HG03175 (cell line): Measurements from ENCODE around the gene NUDT16.

Experiments used
- ATAC-seq: cut with Tn5 transposase; IDR thresholded peaks from one replicate; pipeline ENCODE4 v1.9.1; 2021; ENCODE audit warnings: mild to moderate bottlenecking, moderate library complexity; ENCODE audit not compliant: unreplicated experiment

NUDT16 gene

DNA sequence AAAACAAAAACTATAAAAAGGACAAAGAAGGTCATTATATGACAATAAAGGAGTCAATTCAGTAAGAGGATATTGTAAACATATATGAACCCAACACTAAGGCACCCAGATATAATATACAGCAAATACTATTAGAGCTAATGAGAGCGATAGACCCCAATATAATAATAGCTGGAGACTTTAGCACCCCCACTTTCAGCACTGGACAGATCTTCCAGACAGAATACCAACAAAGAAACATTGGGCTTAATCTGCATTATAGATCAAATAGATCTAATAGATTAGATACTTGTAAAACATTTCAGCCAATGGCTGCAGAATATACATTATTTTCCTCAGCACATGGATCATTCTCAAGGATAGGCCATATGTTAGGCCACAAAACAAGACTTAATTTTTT lies 53.4 kb downstream of the NUDT16 start:
- no peak for ATAC-seq
